ENCODE results near the gene PHOX2A.

The PHOX2A gene

DNA sequence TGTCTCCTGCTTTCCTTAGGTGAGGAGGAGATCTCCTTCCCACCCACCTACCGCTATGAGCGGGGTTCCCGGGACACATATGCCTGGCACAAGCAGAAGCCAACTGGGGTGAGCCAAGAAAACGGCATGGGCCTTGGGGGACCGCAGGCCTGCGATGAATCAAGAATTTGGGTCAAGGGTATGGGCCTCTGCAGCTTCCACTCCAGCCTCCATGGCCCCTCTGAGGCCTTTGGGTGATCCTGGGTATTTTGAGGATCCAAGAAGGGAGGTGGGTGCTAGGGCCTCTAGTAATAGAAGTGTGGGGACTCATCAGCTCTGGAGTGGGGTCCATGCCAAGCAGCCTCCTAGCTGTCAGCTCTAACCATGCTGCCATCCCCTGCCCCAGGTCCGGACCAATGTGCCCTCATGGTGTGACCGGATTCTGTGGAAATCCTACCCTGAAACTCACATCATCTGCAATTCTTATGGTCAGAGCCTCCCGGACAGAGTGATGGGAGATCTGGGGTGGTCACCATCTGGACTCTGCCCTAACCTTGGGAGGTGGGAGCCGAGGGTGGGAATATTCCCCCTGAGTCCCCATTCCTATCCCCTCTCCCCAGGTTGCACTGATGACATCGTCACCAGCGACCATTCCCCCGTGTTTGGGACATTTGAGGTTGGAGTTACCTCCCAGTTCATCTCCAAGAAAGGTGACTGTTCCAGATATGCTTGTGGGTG lies 10.8 kb downstream of the PHOX2A start:
- DNase-seq: no peak

DNA sequence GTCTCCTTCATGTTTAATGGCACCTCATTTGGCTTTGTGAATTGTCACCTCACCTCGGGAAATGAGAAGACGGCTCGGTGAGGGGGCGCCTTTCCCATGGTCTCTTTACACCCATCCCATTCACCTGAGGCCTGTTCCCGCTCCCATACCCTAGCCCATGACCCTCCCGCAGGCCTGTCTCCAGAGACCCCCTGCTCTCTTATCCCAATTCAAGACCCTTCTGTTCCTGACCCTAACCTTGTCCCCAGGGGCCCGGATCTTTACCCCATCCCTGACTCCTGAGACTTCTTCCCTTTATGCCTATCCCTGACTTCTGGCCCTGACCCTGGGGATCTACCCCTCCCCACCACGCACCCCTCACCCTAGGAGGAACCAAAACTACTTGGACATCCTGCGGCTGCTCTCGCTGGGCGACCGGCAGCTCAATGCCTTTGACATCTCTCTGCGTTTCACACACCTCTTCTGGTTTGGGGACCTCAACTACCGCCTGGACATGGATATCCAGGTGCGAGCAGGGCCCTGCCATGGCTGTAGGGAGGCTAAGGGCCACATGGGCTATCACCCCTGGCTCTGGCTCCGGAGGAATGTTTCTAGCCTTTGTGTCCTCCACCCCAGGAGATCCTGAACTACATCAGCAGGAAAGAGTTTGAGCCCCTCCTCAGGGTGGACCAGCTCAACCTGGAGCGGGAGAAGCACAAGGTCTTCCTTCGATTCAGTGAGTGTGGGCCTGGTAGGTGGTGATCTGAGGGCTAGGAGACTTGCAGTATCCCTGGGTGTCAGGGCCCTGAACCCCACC lies 11.5 kb downstream of the PHOX2A start:
- DNase-seq: no peak

DNA sequence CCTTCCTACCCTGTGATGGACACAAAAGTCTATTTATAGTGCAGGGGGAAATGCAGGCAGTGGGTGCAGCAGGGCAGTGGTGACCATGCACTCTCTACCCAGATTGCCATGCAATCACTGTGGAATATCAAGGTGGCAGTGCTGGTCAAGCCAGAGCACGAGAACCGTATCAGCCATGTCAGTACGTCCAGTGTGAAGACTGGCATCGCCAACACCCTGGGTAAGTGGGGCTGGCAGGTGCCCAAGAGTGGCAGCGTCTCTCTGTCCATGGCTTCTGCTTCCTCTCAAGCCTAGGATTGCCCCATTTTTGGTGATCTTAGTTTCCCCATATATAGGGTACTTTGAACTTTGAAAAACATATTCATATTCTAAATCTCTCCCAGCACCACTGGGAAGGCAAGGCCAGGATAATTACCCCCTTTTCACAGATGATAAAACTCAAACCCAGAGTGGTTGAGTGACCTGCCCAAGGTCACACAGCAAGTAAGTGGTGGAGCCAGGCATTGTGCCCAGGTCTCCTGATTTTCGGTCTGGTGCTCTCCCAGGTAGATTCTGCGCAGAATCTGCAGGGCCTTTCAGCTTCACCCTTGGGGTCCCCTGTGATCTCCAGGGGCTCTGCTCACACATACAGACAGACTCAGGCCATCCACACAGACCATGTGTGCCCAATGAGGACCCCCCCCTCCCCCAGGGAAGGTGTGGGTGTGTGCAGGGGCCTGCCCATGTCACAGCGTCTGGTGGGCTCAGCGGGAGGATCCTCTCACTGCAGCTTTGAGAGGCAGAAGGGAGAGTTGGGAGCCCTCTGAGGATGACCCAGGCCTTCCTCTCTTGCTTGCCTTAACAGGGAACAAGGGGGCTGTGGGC lies 12.3 kb downstream of the PHOX2A start:
- no peak for DNase-seq

DNA sequence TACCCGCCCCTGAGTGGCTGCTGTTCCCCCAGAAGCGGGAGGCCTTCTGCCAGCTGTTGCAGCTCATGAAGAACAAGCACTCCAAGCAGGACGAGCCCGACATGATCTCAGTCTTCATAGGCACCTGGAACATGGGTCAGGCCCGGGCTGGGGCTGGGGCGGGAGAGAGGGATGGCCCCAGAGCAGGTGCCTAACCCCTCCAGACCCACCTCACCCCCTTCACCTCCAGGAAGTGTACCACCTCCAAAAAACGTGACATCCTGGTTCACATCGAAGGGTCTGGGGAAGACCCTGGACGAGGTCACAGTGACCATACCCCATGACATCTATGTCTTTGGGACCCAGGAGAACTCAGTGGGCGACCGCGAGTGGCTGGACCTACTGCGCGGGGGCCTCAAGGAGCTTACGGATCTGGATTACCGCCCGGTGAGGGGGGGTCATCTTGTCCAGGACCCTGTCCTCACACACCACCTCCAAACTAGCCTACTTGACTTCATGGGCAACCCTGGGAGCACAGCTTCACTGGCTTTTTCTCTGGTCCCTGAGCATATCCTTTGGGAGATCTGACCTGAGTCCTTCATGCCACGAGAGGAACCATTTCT lies 13.1 kb downstream of the PHOX2A start:
- DNase-seq: no peak

DNA sequence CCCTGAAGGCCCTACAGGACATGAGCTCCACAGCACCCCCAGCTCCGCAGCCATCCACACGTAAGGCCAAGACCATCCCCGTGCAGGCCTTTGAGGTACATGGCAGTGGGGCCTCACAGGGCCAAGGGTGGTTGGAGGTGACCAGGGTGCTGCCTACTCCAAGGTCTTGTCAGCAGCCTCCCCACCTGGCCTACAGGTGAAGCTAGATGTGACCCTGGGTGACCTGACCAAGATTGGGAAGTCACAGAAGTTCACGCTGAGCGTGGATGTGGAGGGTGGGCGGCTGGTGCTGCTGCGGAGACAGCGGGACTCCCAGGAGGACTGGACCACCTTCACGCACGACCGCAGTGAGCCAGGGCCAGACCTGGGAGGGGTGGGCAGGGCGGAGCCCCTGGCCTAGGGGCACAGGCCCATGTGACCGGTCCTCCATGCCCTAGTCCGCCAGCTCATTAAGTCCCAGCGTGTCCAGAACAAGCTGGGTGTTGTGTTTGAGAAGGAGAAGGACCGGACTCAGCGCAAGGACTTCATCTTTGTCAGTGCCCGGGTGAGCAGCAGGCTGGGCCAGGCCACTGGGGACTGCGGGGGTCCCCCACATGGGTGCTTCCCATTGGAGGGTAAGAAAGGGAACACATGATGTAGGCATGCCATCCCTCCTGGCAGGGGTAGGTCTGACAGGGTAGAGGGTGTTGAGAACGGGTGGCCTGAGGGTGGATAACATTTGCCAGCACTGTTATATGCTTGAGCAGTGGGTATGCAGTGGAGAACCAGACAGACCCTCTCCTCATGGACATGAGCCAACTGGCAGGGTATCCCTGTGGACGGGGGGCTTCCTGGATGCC lies 13.8 kb downstream of the PHOX2A start:
- no peak for DNase-seq

DNA sequence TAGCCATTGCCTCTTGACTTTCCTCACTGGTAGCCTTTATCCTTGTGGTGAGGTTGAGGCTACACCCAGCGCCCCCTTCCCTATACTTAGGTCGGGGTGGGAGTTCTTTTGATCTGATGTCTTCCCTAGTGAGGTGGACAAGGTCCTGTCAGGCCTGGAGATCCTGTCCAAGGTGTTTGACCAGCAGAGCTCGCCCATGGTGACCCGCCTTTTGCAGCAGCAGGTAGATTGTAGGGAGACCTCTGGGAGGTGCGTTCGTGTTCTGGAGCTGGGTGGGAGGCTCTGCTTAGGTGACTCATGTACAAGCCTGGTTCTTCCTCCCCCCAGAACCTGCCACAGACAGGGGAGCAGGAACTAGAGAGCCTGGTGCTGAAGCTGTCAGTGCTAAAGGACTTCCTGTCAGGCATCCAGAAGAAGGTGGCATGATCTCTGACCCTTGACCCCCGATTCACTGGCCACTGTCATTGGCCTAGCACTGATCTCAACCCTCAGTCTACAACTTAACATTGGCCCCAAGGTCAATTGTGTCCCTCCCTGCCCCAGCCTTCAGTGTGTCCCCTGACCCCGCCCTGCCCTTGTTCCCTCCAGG lies 14.5 kb downstream of the PHOX2A start:
- no peak for DNase-seq

DNA sequence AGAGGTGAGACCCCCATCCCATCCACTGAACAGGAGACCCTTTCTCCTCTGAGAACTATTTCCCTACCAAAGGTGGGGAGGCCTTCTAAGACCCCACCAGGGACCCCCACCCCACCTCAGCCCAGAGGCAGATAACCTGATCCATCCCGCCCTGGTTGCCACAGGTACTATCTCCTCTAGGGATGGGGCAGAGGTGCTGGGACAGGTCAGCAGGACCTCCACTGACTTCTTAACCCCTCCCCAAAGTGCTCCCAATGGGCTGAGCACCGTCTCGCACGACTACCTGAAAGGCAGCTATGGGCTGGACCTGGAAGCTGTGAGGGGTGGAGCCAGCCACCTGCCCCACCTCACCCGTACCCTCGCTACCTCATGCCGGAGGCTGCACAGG lies 15.1 kb downstream of the PHOX2A start:
- DNase-seq: no peak

DNA sequence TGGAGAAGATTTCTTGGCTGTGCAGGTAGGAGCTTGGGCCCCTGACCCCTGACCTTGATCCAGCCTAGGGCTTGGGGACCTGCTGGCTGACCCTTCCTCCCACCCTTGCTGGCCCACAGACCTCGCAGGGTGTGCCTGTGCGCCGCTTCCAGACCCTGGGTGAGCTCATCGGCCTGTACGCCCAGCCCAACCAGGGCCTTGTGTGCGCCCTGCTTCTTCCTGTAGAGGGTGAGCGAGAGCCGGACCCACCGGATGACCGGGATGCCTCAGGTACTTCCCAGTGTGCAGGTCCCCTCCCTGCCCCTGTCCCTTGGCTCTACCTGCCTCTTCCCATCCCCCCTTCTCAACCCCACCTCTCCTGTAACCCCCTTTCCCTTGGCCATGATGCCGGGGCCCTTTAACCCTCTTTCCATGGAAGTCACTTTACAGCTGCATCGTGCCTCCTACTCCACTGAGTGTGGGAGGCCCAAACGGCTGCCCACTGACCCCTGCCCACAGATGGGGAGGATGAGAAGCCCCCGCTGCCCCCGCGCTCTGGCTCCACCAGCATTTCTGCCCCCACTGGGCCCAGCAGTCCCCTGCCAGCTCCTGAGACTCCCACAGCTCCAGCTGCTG lies 15.6 kb downstream of the PHOX2A start:
- no peak for DNase-seq

DNA sequence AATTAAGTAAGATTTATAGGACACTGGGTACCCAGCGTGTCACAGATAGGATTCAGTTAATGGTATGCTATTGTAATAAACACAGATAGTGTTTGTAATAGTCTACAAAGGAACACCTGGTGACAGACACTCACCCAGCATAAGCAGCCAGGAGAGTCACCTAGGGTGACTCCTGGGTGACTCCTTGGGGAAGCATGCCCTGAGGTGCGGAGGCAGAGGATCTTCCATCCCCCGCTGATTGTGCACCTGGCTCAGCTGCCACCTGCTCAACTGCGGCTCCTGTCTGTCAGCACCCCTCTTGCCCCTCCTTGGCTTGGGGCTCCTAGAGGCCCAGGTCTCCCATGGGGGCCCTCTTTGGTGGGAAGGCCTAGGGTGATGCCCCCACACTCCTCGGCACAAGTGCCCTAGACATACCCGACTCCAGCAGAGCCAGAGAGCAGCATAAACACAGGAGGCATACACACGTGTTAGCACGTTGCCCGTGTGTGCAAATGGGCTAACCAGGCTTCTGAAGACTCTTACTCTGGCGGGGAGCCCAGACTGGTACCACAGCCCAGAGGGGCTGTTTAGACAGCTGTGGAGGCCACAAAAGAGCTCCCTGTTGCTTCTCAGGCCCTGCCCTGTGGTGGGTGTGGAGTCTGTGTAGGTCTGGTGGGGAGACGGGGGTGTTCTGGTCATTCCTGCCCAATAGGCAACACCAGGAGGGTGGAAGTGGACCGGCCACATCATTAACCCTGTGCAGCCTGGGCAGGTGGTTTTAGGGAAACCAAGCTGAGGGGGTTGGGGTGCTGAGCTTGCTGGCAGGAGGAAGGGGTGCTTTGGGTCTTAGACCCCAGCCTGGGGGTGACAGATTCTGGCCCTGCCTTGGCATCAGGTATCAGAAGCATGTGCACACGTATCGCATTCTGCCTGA lies 16.4 kb downstream of the PHOX2A start:
- no peak for DNase-seq

DNA sequence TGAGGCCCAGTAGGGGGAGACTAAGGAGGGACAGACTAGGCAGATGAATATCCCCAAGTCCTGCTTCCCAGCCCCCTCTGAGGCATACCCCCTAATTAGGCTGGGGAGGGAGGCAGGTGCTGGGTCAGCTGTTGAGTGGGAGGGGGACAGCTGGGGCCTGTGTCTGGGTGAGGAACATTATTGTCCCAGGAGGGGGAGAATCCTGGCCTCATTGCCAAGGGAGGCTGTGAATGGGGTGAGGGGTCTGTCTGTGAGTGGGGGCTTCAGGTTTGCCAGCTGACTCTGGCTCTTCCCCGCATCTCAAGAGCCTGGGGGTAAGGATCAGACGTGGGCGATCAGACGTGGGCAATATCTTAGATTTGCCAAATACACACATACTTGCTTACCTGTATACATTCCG lies 17.3 kb downstream of the PHOX2A start:
- no peak for DNase-seq

DNA sequence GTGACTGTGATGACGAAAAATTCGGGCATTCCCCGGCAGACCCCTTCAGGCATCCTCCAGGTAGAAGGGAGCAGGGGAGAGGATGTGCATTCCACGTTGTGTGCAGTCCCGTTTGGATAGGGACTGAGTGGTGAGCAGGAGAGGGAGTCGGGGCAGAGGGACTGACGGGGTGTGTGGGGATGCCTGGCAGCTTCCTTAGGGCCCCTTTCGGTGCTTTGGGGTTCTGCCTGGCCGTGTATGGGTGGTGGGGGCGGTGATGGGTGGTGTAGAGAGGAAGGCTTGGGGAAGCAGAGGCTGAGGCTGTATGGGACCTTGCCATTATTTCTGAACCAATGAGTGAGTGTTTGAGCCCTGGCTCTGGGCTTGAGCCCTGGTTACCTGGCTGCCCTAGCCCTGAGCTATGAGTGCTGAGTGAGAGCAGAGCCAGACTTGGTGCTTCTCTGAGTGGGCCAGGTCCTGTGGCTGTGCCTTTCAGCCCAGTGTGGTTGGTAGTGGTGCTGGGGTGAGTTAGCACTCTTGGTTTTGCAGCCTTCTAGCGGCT lies 18.5 kb downstream of the PHOX2A start:
- DNase-seq: no peak

DNA sequence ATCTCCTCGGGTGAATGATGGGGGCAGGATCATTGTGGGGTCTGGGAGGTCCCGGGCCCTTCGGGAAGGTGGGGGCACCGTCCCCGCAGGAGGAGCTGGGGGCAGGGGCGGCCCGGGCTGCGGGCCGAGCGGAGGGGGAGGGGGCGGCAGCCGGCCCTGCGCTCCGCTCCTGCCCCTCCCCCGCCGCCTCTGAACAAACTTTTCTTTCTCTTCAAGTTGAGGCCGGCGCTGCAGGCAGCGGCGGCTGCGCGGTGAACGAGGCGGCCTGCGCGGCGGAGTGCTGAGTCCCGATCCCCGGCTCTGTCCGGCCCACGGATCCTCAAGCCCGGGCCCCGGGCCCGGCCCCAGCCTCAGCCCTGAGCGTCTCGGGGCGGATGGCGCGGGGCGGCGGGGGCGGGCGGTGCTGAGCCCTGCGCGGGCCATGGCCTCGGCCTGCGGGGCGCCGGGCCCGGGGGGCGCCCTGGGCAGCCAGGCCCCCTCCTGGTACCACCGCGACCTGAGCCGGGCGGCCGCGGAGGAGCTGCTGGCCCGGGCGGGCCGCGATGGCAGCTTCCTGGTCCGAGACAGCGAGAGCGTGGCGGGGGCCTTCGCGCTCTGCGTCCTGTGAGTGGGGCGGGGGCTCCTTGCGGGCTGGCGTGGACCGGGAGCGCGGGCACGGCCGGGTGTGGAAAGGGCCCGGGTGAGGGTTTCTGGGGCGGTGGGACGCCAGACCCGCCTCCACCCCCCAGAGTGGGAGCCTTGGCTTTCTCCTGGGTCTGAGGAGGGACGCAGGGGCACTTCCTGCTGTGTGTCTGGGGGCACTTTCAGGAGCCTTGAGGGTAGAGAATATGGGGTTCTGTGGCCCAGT lies 19.2 kb downstream of the PHOX2A start, which contains the start of gene INPPL1:
INPPL1 (plus strand) TSS at position 204 of the 847 bp plus-strand sequence; CDS start at position 422, 218 bp downstream.
- DNase-seq: peak in 1 of 4 experiments; percentile 19

DNA sequence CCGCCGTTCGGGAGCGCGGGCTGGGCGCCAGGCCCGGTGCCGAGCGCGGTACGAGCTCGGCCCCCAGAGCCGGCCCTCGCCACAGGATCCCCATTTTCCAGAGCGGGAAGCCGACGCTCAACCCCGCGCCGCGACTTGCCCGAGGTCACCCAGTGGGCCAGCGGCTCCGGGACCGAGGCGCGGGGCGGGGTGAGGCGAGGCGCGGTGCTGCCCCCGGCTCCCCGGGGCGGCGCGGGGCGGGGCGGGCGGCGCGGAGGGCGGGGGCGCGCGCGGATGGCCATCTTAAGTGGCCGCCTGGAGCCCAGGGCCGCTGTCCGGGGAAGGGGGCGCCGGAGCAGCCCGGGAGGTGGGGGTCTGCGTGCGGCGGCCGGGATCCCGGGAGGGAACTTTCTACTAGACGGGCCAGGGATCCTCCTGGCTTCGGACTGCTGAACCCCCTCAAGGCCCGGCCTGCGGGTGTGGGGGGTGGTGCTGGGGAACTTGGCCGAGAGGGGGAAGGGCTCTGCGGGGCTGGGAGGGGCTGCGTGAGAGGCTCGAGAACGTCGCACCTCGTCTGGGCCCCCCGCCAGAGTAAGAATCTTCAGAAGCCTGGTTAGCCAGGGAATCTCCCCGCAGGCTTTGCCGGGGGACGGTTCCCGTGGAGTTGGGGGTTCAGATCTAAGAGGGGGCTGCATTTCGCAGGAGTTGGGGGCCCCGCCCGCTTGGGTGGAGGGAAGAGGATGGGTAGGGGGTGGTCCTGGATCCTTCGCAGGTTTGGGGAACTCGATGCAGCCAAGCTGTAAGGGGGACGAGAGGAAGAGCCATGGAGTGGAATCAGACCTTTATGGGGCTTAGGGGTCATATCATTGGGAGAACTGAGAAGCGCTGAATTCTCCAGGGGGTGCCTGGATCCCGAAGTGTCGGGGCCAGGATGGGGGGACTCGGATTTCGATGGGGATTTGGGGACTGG lies 20.1 kb downstream of the PHOX2A start:
- DNase-seq: peak in 2 of 4 experiments; percentile 26 to 52

DNA sequence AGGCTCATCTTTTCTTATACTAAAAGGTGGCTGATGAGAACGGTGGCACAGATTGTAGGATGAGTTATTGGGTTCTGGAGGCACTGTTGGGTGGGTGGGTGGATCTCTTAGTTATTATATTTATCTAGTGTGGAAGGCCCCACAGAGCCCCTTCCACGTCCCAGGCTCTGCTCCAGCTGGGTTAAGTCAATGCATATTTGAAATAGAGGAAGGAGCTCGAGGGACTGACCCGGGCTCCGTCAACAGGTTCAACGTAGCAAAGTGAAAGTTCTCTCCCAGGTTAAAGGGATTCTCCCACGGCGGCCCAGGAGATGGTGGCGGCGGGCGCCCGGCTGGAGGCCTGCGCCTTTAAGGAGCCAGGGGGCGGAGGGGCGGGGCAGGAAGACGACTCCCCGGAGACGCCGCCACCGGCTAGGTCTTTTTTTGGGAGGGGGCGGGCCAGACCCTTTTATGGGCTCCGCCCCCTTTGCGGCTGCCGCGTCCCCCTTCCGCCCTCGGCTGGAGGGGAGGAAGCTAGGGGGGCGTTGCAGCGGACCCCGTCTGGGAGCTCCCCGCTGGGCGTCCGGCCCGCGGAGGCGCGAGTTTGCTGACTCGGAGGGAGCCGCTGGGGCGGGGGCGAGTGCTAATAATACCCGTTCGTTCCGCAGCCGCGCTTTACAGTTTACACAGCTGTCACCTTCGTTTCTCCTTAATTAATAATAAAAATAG lies 20.9 kb downstream of the PHOX2A start:
- peak; percentile 73 to 92 (median 81) for DNase-seq

DNA sequence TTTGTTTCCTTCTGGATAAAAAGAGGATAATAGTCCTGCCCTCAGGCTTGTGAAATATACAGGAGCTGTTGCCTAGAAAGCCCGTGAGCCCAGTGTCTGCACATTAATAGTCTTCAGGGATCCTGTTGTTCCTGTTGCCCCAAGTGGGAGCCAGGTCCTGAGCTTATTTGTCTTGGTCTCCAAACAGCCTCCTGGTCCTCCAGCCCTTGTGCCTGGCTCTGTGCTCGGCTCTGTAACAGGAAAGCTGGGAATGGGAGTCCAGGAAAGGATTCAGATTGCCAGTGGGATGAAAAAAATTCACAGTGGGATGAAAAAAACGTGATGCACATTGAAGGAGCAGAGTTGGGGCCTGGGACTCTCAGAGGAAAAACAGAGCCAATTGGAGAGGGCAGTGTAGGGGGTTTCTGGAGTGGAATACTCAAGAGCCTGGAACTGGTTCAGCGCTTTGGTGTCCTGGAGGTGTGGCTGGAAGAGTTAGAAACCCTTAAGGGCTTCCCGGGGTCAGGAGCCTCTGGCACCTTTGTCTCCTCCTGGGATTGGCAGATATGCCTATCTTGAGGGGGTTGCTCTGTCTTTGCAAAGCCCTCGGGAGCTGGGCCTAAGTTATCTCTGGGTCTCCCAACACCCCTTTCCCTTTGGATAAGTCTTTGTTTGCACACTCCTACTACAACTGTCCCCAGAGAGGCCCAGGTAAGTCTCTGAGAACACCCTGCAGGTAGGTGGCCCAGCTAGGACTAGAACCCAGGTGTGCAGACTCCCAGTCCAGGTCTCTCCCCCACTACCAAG lies 21.7 kb downstream of the PHOX2A start:
- DNase-seq: no peak

Measured in activated naive CD4-positive, alpha-beta T cell (primary cell).